ENCODE results near the gene METTL16. TPM values are rescaled to one million over a fixed set of nuclear protein-coding genes. Genes with fewer than 3 reads are reported as not detected.
A peak's percentile ranks its signal among the peaks of the same experiment; 100 is the strongest.

Gene METTL16
- total and polyA plus RNA-seq, 2 of the 4 experiments (the other 2 are of a cell fraction): 11.8 to 15.4 TPM

- dilution Hi-C loops (cut with HindIII; ENCODE audit: low sequenced_read_pairs, unreplicated experiment) (no loop called here), intact Hi-C loops (cut with micrococcal nuclease) (loop anchor here (1.0 kb wide), 2 partner anchors 9 to 19 kb away; no protein-coding TSS in a partner anchor), in situ Hi-C loops (cut with MboI; ENCODE audit: low sequenced_read_pairs) (no loop called here)
- H3K79me1 ChIP-seq (ENCODE audit: low read depth in 1 of 2, low read length in 2 of 2): peaks cover 13 to 58% of the 10 kb centered on the region in 2 experiments; a peak in 3 of 4 replicates
- peak within 1 kb of the TSS; percentile 97 for H2AFZ ChIP-seq (replicated peaks; ENCODE audit: low read length, poor library complexity)
- H3K4me1 ChIP-seq (ENCODE audit: control insufficient read depth, insufficient read depth, low read length): peaks cover 41% of the 10 kb centered on the region
- H3K9ac ChIP-seq (ENCODE audit: low read depth, low read length): peak within 1 kb of the TSS; percentile 86
- H2BK120ac ChIP-seq (ENCODE audit: low read depth, low read length): peak within 1 kb of the TSS; percentile 98
- H3K27ac ChIP-seq (ENCODE audit: insufficient read depth, low read length): peak within 1 kb of the TSS; percentile 94
- H2AK9ac ChIP-seq (replicated peaks; ENCODE audit: low read depth, low read length, poor library complexity): peak within 1 kb of the TSS; percentile 99
- peak within 1 kb of the TSS; percentile 97 for H3K4ac ChIP-seq (ENCODE audit: low read depth, low read length)
- peak within 1 kb of the TSS; percentile 98 for H3K14ac ChIP-seq (replicated peaks; ENCODE audit: low read depth, low read length)
- H4K20me1 ChIP-seq (ENCODE audit: insufficient read depth, low read length): peaks cover 23% of the 10 kb centered on the region
- WGBS, 2 experiments (ENCODE audit: extremely low coverage in 2 of 2, insufficient read length in 1 of 2): 0% methylated on average over 11 of the region's 51 CpGs; no CpG with 5 or more reads in 1 of the 2 experiments
- peak; percentile 92 for DNase-seq
- H4K8ac ChIP-seq (ENCODE audit: low read depth in 2 of 2, low read length in 2 of 2): peak within 1 kb of the TSS; percentile 43 to 96
- H3K23ac ChIP-seq (ENCODE audit: low read depth, low read length): peak within 1 kb of the TSS; percentile 99
- H3K56ac ChIP-seq (ENCODE audit: extremely low read depth, insufficient read depth, low read length): peak within 1 kb of the TSS; percentile 96
- H2BK5ac ChIP-seq (ENCODE audit: low read depth, low read length, poor library complexity, severe bottlenecking): peak within 1 kb of the TSS; percentile 95
- peak within 1 kb of the TSS; percentile 95 for H2AK5ac ChIP-seq (ENCODE audit: low read depth, low read length)
- H3K9me3 ChIP-seq (ENCODE audit: control insufficient read depth, insufficient read depth, low read length): no peaks in the 10 kb centered on the region
- TF ChIP-seq POLR2A (IDR thresholded peaks at IDR 0.05; ENCODE audit: low read depth, low read length): peak; percentile 85
- TF ChIP-seq CTCF (conservative IDR thresholded peaks at IDR 0.05; ENCODE audit: low read depth, low read length): no peak
- peak; percentile 99 for TF ChIP-seq MAZ (IDR thresholded peaks at IDR 0.05; ENCODE audit: borderline replicate concordance, low read depth, low read length)
- peak; percentile 99 for TF ChIP-seq CHD1 (IDR thresholded peaks at IDR 0.05; ENCODE audit: low read depth, low read length)
- TF ChIP-seq BHLHE40 (IDR thresholded peaks at IDR 0.05; ENCODE audit: low read depth, low read length): no peak
- peak; percentile 88 for TF ChIP-seq USF2 (IDR thresholded peaks at IDR 0.05; ENCODE audit: low read depth, low read length)
- TF ChIP-seq RCOR1 (IDR thresholded peaks at IDR 0.05; ENCODE audit: insufficient replicate concordance, low read length): no peak
- TF ChIP-seq RAD21 (IDR thresholded peaks at IDR 0.05; ENCODE audit: low read length): 0 out of 2 replicates have a peak, but pooled peaks have one; percentile 9
- peak within 1 kb of the TSS; percentile 83 for H3K4me3 ChIP-seq (ENCODE audit: insufficient read depth, low read depth, low read length)
- peak; percentile 38 for ATAC-seq (ENCODE audit: low read depth)
- POLR2A ChIA-PET (ENCODE audit: unreplicated experiment): interaction anchor here (0.9 kb wide), 1 partner anchor 9 kb away, joined by 3 read pairs; no protein-coding TSS in a partner anchor
- H3K36me3 ChIP-seq (ENCODE audit: control insufficient read depth, insufficient read depth, low read length): no peaks in the 10 kb centered on the region
- H3K27me3 ChIP-seq (ENCODE audit: control insufficient read depth, insufficient read depth, low read length): no peaks in the 10 kb centered on the region
- peaks cover 34% of the 10 kb centered on the region for H3K9me1 ChIP-seq (ENCODE audit: insufficient read depth, low read length)
- peak within 1 kb of the TSS; percentile 97 for H4K91ac ChIP-seq (ENCODE audit: insufficient read depth, low read depth, low read length)
- H3K18ac ChIP-seq (ENCODE audit: low read depth, low read length): peak within 1 kb of the TSS; percentile 87
- peak within 1 kb of the TSS; percentile 80 for H4K5ac ChIP-seq (ENCODE audit: low read depth, low read length)
- CTCF ChIA-PET: interaction anchor here (1.2 to 1.3 kb wide), 2 partner anchors 15 to 19 kb away, joined by 4 to 7 read pairs; no protein-coding TSS in a partner anchor
- peak within 1 kb of the TSS; percentile 100; the same call in 2 of the 3 replicates for H2BK15ac ChIP-seq (ENCODE audit: low read depth, low read length)
- peak within 1 kb of the TSS; percentile 91 for H3K4me2 ChIP-seq (ENCODE audit: low read depth, low read length)
- peak within 1 kb of the TSS; percentile 94 for H2BK20ac ChIP-seq (ENCODE audit: low read depth, low read length)
- no TSS peak for BruUV-seq (replicated peaks)
Measured at GRCh38 chr17:2400877-2401425, 110.7 kb downstream of the METTL16 start, which contains the start of gene MNT. Gene MNT (minus strand): TSS chr17:2401060. CDS start chr17:2400712, 348 bp downstream.
